GM12878 (cell line): ENCODE measurements around the gene NEK11. TPM values are rescaled to one million over a fixed set of nuclear protein-coding genes. Genes with fewer than 3 reads are reported as not detected.

ENCODE experiments used
- ATAC-seq: fragments of 200-7000 bp; cut with Tn5 transposase; 3 replicates; pipeline ENCODE4 v1.9.1; 2020; ENCODE audit warnings: mild to moderate bottlenecking, moderate library complexity
- BruUV-seq: library from RNA; stranded (reverse); fragments of 400-500 nt; replicated peaks from 2 replicates; lab custom pipeline; 2021; lab: Mats Ljungman, UMichigan
- CTCF ChIA-PET: fragments of 300-600 bp; sonication (Branson Sonifier 250); formaldehyde crosslinking; extraction: SDS; loops from one replicate; lab custom pipeline; 2021; ENCODE audit warnings: inconsistent platforms; lab: Yijun Ruan, JAX
- POLR2A ChIA-PET: fragments of 350-600 bp; formaldehyde crosslinking; extraction: SDS; loops from one replicate; lab custom pipeline; 2021; ENCODE audit warnings: inconsistent platforms; lab: Charles Lee
- RAD21 ChIA-PET: fragments of 300-600 bp; sonication (Branson Sonifier 250); formaldehyde crosslinking; loops from one replicate; lab custom pipeline; 2023; ENCODE audit warnings: antibody characterized with exemption; ENCODE audit not compliant: unreplicated experiment; lab: Charles Lee
- SMC1A ChIA-PET: fragments of 300-600 bp; sonication (Branson Sonifier 250); formaldehyde crosslinking; loops from one replicate; lab custom pipeline; 2023; ENCODE audit not compliant: unreplicated experiment, uncharacterized antibody; lab: Charles Lee
- DNase-seq: peaks from one replicate; pipeline ENCODE4 v3.0.0-alpha.2; 2011; ENCODE audit warnings: low read depth, low spot score
- FAIRE-seq: peaks from 3 replicates; lab custom pipeline; 2011; peaks lifted over from hg19 to GRCh38; lab: Jason Lieb, UNC
- H2AFZ ChIP-seq: 2 replicates; pipeline ENCODE4 v1.6.0; 2011; ENCODE audit warnings: low read depth, low read length, control low read depth; ENCODE audit not compliant: control insufficient read depth
- H3K27ac ChIP-seq: 2 replicates; pipeline ENCODE4 v1.5.1; 2011; ENCODE audit warnings: control low read depth; ENCODE audit not compliant: control insufficient read depth, insufficient read depth
- H3K27me3 ChIP-seq, 2 experiments: replicated peaks in 1 of 2; 2 replicates each; pipeline versions ENCODE4 v1.6.0 to v1.6.1; 2011; ENCODE audit warnings: low read length in 1 of 2; ENCODE audit not compliant: control insufficient read depth in 2 of 2, insufficient read depth in 2 of 2
- H3K36me3 ChIP-seq, 2 experiments: 2 replicates each; pipeline ENCODE4 v1.5.1; 2011; ENCODE audit warnings: low read length in 1 of 2; ENCODE audit not compliant: control insufficient read depth in 2 of 2, insufficient read depth in 2 of 2
- H3K4me1 ChIP-seq: 2 replicates; pipeline ENCODE4 v1.6.1; 2011; ENCODE audit warnings: mild to moderate bottlenecking, low read length, moderate library complexity, mixed read lengths; ENCODE audit not compliant: control insufficient read depth, insufficient read depth
- H3K4me2 ChIP-seq: 2 replicates; pipeline ENCODE4 v1.6.0; 2011; ENCODE audit warnings: control low read depth; ENCODE audit not compliant: control insufficient read depth, insufficient read depth
- H3K4me3 ChIP-seq: fragments of 200-600 bp; sonication (generic); 2 replicates; pipeline ENCODE4 v1.5.1; 2016
- H3K79me2 ChIP-seq: 2 replicates; pipeline ENCODE4 v1.6.0; 2011; ENCODE audit warnings: low read length; ENCODE audit not compliant: control insufficient read depth, insufficient read depth
- H3K9ac ChIP-seq: 2 replicates; pipeline ENCODE4 v1.8.0; 2011; ENCODE audit warnings: low read length, control low read depth, mixed read lengths; ENCODE audit not compliant: control insufficient read depth, insufficient read depth
- H3K9me3 ChIP-seq: replicated peaks from 3 replicates; pipeline ENCODE4 v1.5.1; 2011; ENCODE audit warnings: mild to moderate bottlenecking, low read length; ENCODE audit not compliant: control insufficient read depth, insufficient read depth
- H4K20me1 ChIP-seq: 2 replicates; pipeline ENCODE4 v1.6.0; 2011; ENCODE audit not compliant: control insufficient read depth, insufficient read depth
- FOS ChIP-seq: IDR thresholded peaks from 3 replicates; pipeline ENCODE4 v1.6.1; 2011; ENCODE audit warnings: borderline replicate concordance; ENCODE audit not compliant: insufficient read length; ENCODE audit errors: extremely low read depth
- SUZ12 ChIP-seq: fragments of 200-600 bp; sonication (generic); IDR thresholded peaks from one replicate; pipeline ENCODE4 v1.6.1; 2018; ENCODE audit warnings: antibody characterized with exemption, mild to moderate bottlenecking; ENCODE audit not compliant: unreplicated experiment
- TCF3 ChIP-seq: IDR thresholded peaks from 2 replicates; pipeline ENCODE4 v1.6.1; 2012; ENCODE audit warnings: low read depth, mild to moderate bottlenecking, low read length, borderline replicate concordance; ENCODE audit not compliant: insufficient read depth
- ZZZ3 ChIP-seq: IDR thresholded peaks from 2 replicates; pipeline ENCODE4 v1.6.1; 2011; ENCODE audit warnings: low read depth; ENCODE audit not compliant: control insufficient read depth, insufficient read length
- WGBS: methylation state at CpG from one replicate; pipeline ENCODE4 v1.1.6; 2016; ENCODE audit warnings: low lambda C conversion rate; ENCODE audit not compliant: insufficient replicate concordance, insufficient coverage; ENCODE audit errors: missing lambda C conversion rate; 5-methylcytosine and 5-hydroxymethylcytosine counted together
- in situ Hi-C: fragments of 300-500 bp; cut with MboI; formaldehyde crosslinking; loops from 9 replicates; pipeline ENCODE4 v1.14.3; 2018; ENCODE audit warnings: mixed read lengths
- intact Hi-C: fragments of 100-400 bp; cut with micrococcal nuclease; formaldehyde crosslinking; loops from one replicate; pipeline ENCODE4 v1.14.2; 2022; ENCODE audit not compliant: unreplicated experiment
- polyA plus RNA-seq, 11 experiments: library from polyadenylated mRNA; depleted of rRNA in 4 of 11; unstranded in 6 of 11; stranded (reverse) in 5 of 11; fragments of >200 nt; fragmentation: Nextera tagmentation in 4 of 11; fragmentation: Illumina TruSeq in 1 of 11; extraction: Ambion mirVana in 4 of 11; extraction: Trizol in 1 of 11; gene quantifications; 1 replicate in 1 of 11; 2 replicates in 10 of 11; pipeline versions ENCODE4 v1.2.1 to v1.2.3, GENCODE V29; 2011 to 2016; ENCODE audit warnings: inconsistent platforms in 2 of 11, missing spikeins in 2 of 11, low read depth in 1 of 11
- total RNA-seq, 4 experiments: library from RNA; depleted of rRNA in 3 of 4; stranded (reverse); fragments of >200 nt in 3 of 4; fragmentation: Illumina TruSeq in 1 of 4; extraction: Trizol in 1 of 4; gene quantifications; 2 replicates each; pipeline versions ENCODE4 v1.2.1 to v1.2.3, GENCODE V29; 2013 to 2021

Gene NEK11
- total and polyA plus RNA-seq, 10 of the 15 experiments (the other 5 are each of a cell fraction or from before 2014, with no cell fraction given) = 0.05 to 0.94 (median 0.36) TPM; not detected in 1

GRCh38 chr3:131172502-131173200 is 146.0 kb downstream of the NEK11 start (continued):
- TF ChIP-seq FOS = no peak
- no peak for TF ChIP-seq ZZZ3

- in situ Hi-C loops = no loop called here
- no TSS peak for BruUV-seq
- no peaks in the 10 kb centered on the region for H3K79me2 ChIP-seq
- H4K20me1 ChIP-seq = no peaks in the 10 kb centered on the region
- RAD21 ChIA-PET = no interaction called here
- DNase-seq (peak; percentile 27), ATAC-seq (peak; percentile 87), FAIRE-seq (no peak)
- no peak overlapping the region for H3K9ac ChIP-seq
- H2AFZ ChIP-seq = no peak overlapping the region
- 38% methylated on average over 1 of the region's 1 CpG for WGBS
- CTCF ChIA-PET = interaction anchor here (0.9 kb wide), 1 partner anchor 127 kb away, joined by 4 read pairs; no protein-coding TSS in a partner anchor
- 0 out of 2 replicates have a peak, but pooled peaks have one; percentile 26 for TF ChIP-seq TCF3
- TF ChIP-seq SUZ12 = no peak
- no peak for TF ChIP-seq ZZZ3
- POLR2A ChIA-PET = no interaction called here
- no peak overlapping the region for H3K4me3 ChIP-seq
- H3K4me2 ChIP-seq = no peak overlapping the region
- H3K36me3 ChIP-seq = no peaks in the 10 kb centered on the region
- H3K4me1 ChIP-seq = peaks cover 3% of the 10 kb centered on the region; the same call in 1 of the 2 replicates
- intact Hi-C loops = no loop called here
- H3K9me3 ChIP-seq = no peaks in the 10 kb centered on the region
- SMC1A ChIA-PET = interaction anchor here (1.8 kb wide), 1 partner anchor 9 kb away, joined by 5 read pairs; no protein-coding TSS in a partner anchor
- H3K27ac ChIP-seq = no peak overlapping the region
- H3K27me3 ChIP-seq = no peaks in the 10 kb centered on the region
These were observed 148.1 kb downstream of the NEK11 start for GRCh38 chr3:131174752-131175151.
